ENCODE measurements around the gene RBM48. TPM values are rescaled to one million over a fixed set of nuclear protein-coding genes. Genes with fewer than 3 reads are reported as not detected.

RBM48 gene
- total and polyA plus RNA-seq, 2 donors (not counting 1 experiment from before 2014, with no cell fraction given) = 11.0 to 32.9 TPM

DNA sequence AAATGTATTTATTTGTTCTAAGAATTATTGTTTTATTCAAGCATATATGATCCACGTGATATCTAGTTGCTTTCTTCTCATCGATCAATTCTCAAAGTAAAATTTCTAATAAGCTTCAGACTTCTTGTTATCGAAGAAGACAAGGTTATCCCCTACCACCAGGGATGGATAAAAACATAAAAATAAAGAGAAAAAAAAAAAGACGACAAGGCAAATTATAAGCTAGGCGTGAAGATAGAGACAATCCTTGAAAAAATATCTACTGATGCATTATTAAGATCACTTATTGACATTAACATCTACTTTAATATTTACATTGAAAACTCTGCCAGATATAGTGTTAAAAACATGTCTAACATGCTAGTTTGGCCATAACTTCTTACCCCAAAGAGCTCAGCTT lies 19.6 kb upstream of the RBM48 start:
- Mint-ChIP-seq H3K9me3 (ENCODE audit: insufficient read depth) (no peaks in the 10 kb centered on the region), H3K27ac (no peak overlapping the region), H3K4me1 (no peaks in the 10 kb centered on the region), H3K27me3 (no peaks in the 10 kb centered on the region), H3K4me3 (no peak overlapping the region)
- CTCF ChIA-PET = no interaction called here
- Histone ChIP-seq H3K27ac (ENCODE audit: low read length in 2 of 2) (no peak overlapping the region), H3K9ac (ENCODE audit: low read length) (no peak overlapping the region), H3K27me3 (replicated peaks in 1 of 4; ENCODE audit: control extremely low read depth in 1 of 4, control insufficient read depth in 3 of 4, insufficient read depth in 4 of 4, low read length in 3 of 4) (no peaks in the 10 kb centered on the region), H4K20me1 (ENCODE audit: control insufficient read depth, insufficient read depth, low read length, poor library complexity, severe bottlenecking) (no peaks in the 10 kb centered on the region), H2AFZ (ENCODE audit: insufficient read depth, low read depth, low read length, poor library complexity, severe bottlenecking) (no peak overlapping the region), H3K4me3 (ENCODE audit: control extremely low read depth in 1 of 5, extremely low read depth in 1 of 5, insufficient read depth in 1 of 5, low read depth in 2 of 5, low read length in 4 of 5) (no peak overlapping the region), H3K4me1 (ENCODE audit: control insufficient read depth in 2 of 2, insufficient read depth in 2 of 2, low read length in 2 of 2) (no peaks in the 10 kb centered on the region), H3K36me3 (replicated peaks in 1 of 2; ENCODE audit: control extremely low read depth in 1 of 2, control insufficient read depth in 1 of 2, extremely low read depth in 1 of 2, insufficient read depth in 2 of 2, low read length in 1 of 2) (peaks cover 4 to 16% of the 10 kb centered on the region in 2 experiments), H3K79me2 (ENCODE audit: control insufficient read depth, insufficient read depth, low read length) (no peaks in the 10 kb centered on the region), H3K9me3 (ENCODE audit: control extremely low read depth in 1 of 3, control insufficient read depth in 2 of 3, insufficient read depth in 1 of 3, low read length in 2 of 3) (no peaks in the 10 kb centered on the region), H3K4me2 (replicated peaks; ENCODE audit: low read depth, low read length, poor library complexity, severe bottlenecking) (no peak overlapping the region)
- intact Hi-C loops (cut with micrococcal nuclease) = no loop called here
- ATAC-seq (ENCODE audit: low read depth) (no peak), DNase-seq (no peak)
- POLR2A ChIA-PET = no interaction called here
- no CpG with 5 or more reads among the region's 5 CpGs for WGBS (ENCODE audit: insufficient coverage)
- TF ChIP-seq EZH2 (IDR thresholded peaks at IDR 0.05; ENCODE audit: borderline replicate concordance, insufficient read depth, low read depth, low read length, poor library complexity, severe bottlenecking) = no peak
- TF ChIP-seq, protein P1, sequence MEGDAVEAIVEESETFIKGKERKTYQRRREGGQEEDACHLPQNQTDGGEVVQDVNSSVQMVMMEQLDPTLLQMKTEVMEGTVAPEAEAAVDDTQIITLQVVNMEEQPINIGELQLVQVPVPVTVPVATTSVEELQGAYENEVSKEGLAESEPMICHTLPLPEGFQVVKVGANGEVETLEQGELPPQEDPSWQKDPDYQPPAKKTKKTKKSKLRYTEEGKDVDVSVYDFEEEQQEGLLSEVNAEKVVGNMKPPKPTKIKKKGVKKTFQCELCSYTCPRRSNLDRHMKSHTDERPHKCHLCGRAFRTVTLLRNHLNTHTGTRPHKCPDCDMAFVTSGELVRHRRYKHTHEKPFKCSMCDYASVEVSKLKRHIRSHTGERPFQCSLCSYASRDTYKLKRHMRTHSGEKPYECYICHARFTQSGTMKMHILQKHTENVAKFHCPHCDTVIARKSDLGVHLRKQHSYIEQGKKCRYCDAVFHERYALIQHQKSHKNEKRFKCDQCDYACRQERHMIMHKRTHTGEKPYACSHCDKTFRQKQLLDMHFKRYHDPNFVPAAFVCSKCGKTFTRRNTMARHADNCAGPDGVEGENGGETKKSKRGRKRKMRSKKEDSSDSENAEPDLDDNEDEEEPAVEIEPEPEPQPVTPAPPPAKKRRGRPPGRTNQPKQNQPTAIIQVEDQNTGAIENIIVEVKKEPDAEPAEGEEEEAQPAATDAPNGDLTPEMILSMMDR (IDR thresholded peaks at IDR 0.05) = no peak

DNA sequence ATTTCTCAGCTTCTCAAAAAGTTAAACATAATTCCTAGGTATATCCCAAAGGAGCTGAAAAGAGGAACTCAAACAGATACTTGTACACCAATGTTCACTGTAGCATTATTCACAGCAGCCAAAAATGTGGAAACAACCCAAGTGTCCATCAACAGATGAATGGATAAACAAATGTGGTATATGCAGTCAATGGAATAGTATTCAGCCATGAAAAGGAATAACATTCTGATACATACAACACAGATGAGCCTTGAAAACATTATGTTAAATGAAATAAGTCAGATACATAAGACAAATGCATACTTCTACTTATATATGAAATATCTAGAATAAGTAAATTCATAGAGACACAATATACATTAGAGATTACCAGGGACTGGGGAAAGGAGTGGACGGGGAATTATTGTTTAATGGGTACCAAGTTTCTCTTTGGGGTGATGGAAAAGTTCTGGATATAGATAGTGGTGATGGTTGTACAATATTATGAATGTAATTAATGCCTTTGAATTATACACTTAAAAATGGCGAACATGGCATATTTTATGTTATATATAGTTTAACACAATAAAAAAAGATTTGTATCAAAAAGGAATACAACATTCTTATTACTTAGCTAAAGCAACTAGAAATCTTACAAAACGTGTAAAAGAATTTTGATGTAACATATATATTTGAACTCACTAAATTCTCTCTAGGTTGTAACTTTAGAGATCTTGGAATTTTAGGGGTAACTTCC lies 15.3 kb upstream of the RBM48 start:
- CTCF ChIA-PET = no interaction called here
- ATAC-seq (ENCODE audit: low read depth) (no peak), DNase-seq (no peak)
- Histone ChIP-seq H3K27me3 (replicated peaks in 1 of 4; ENCODE audit: control extremely low read depth in 1 of 4, control insufficient read depth in 3 of 4, insufficient read depth in 4 of 4, low read length in 3 of 4) (no peaks in the 10 kb centered on the region), H4K20me1 (ENCODE audit: control insufficient read depth, insufficient read depth, low read length, poor library complexity, severe bottlenecking) (no peaks in the 10 kb centered on the region), H3K36me3 (replicated peaks in 1 of 2; ENCODE audit: control extremely low read depth in 1 of 2, control insufficient read depth in 1 of 2, extremely low read depth in 1 of 2, insufficient read depth in 2 of 2, low read length in 1 of 2) (peaks cover 4 to 25% of the 10 kb centered on the region in 2 experiments), H3K4me2 (replicated peaks; ENCODE audit: low read depth, low read length, poor library complexity, severe bottlenecking) (no peak overlapping the region), H3K4me3 (ENCODE audit: control extremely low read depth in 1 of 5, extremely low read depth in 1 of 5, insufficient read depth in 1 of 5, low read depth in 2 of 5, low read length in 4 of 5) (no peak overlapping the region), H3K4me1 (ENCODE audit: control insufficient read depth in 2 of 2, insufficient read depth in 2 of 2, low read length in 2 of 2) (no peaks in the 10 kb centered on the region), H3K9me3 (ENCODE audit: control extremely low read depth in 1 of 3, control insufficient read depth in 2 of 3, insufficient read depth in 1 of 3, low read length in 2 of 3) (no peaks in the 10 kb centered on the region), H3K9ac (ENCODE audit: low read length) (no peak overlapping the region), H2AFZ (ENCODE audit: insufficient read depth, low read depth, low read length, poor library complexity, severe bottlenecking) (no peak overlapping the region), H3K79me2 (ENCODE audit: control insufficient read depth, insufficient read depth, low read length) (no peaks in the 10 kb centered on the region), H3K27ac (ENCODE audit: low read length in 2 of 2) (no peak overlapping the region)
- Mint-ChIP-seq H3K4me1 (no peaks in the 10 kb centered on the region), H3K27ac (no peak overlapping the region), H3K27me3 (no peaks in the 10 kb centered on the region), H3K9me3 (ENCODE audit: insufficient read depth) (no peaks in the 10 kb centered on the region), H3K4me3 (no peak overlapping the region)
- TF ChIP-seq, protein P1 (IDR thresholded peaks at IDR 0.05) = no peak
- TF ChIP-seq EZH2 (IDR thresholded peaks at IDR 0.05; ENCODE audit: borderline replicate concordance, insufficient read depth, low read depth, low read length, poor library complexity, severe bottlenecking) = no peak
- intact Hi-C loops (cut with micrococcal nuclease) = no loop called here
- POLR2A ChIA-PET = no interaction called here
- no CpG with 5 or more reads among the region's 3 CpGs for WGBS (ENCODE audit: insufficient coverage)
